ENCODE measurements around the gene KLHL33. TPM values are rescaled to one million over a fixed set of nuclear protein-coding genes. Genes with fewer than 3 reads are reported as not detected.

The KLHL33 gene
- total and polyA plus RNA-seq, 10 of the 15 experiments (the other 5 are each of a cell fraction or from before 2014, with no cell fraction given) = 0.01 to 0.16 (median 0.04) TPM; not detected in 5

DNA sequence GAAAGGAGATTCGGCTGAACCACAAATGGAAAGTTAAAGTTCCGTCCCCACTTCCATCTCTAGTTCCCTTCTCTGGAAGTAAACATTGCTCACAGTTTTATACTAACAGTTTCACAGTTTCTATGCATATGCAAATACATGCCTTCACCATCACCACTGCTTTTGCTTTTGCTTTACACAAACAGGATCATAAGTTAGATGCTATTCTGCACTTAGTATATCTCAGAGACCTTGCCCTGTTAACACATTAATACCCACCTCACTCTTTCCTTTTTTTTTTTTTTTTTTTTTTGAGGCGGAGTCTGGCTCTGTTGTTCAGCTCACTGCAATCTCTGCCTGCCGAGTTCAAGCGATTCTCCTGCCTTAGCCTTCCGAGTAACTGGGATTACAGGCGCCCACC lies 23.6 kb downstream of the KLHL33 start:
- FAIRE-seq (peak; percentile 78), ATAC-seq (peak; percentile 68), DNase-seq (ENCODE audit: low read depth, low spot score) (peak; percentile 39)
- intact Hi-C loops (cut with micrococcal nuclease; ENCODE audit: unreplicated experiment) = loop anchor here (2.0 to 5.0 kb wide), 3 partner anchors 42 to 270 kb away; partner anchors contain the start of genes APEX1, OSGEP, PARP2 and RNASE4
- peaks cover 0 to 8% of the 10 kb centered on the region in 2 experiments; a peak in 2 of 4 replicates for H3K36me3 ChIP-seq (ENCODE audit: control insufficient read depth in 2 of 2, insufficient read depth in 2 of 2, low read length in 1 of 2)
- peaks cover 4% of the 10 kb centered on the region for H3K4me1 ChIP-seq (ENCODE audit: control insufficient read depth, insufficient read depth, low read length)
- in situ Hi-C loops (cut with MboI) = loop anchor here (5.0 kb wide), 1 partner anchor 200 kb away; no protein-coding TSS in a partner anchor
- H3K9ac ChIP-seq (ENCODE audit: control insufficient read depth, insufficient read depth, low read length) = peak overlapping the region; percentile 91
- H3K4me3 ChIP-seq = peak overlapping the region; percentile 99
- no peaks in the 10 kb centered on the region for H3K27me3 ChIP-seq (replicated peaks in 1 of 2; ENCODE audit: control insufficient read depth in 2 of 2, insufficient read depth in 2 of 2, low read length in 1 of 2)
- POLR2A ChIA-PET = interaction anchor here (0.6 to 3.7 kb wide), 7 partner anchors 8 to 84 kb away, joined by 3 to 29 read pairs (median 4); partner anchors contain the start of genes APEX1, OSGEP and PARP2
- no peaks in the 10 kb centered on the region; the same call in 1 of the 2 replicates for H4K20me1 ChIP-seq (ENCODE audit: control insufficient read depth, insufficient read depth)
- H3K9me3 ChIP-seq (replicated peaks; ENCODE audit: control insufficient read depth, insufficient read depth, low read length) = no peaks in the 10 kb centered on the region
- H3K79me2 ChIP-seq (ENCODE audit: control insufficient read depth, insufficient read depth, low read length) = peaks cover 11% of the 10 kb centered on the region
- peak overlapping the region; percentile 78 for H3K4me2 ChIP-seq (ENCODE audit: control insufficient read depth, insufficient read depth)
- BruUV-seq (replicated peaks) = no TSS peak
- WGBS (ENCODE audit: insufficient coverage, insufficient replicate concordance, low lambda C conversion rate, missing lambda C conversion rate) = 2% methylated on average over 6 of the region's 7 CpGs
- CTCF ChIA-PET = interaction anchor here (3.8 to 4.4 kb wide), 3 partner anchors 42 to 197 kb away, joined by 48 to 91 read pairs (median 86); partner anchors contain the start of genes APEX1 and OSGEP
- RAD21 ChIA-PET (ENCODE audit: unreplicated experiment) = interaction anchor here (0.7 to 6.5 kb wide), 6 partner anchors 12 to 84 kb away, joined by 3 to 78 read pairs (median 7); partner anchors contain the start of genes APEX1, OSGEP, PARP2 and PIP4P1
- TF ChIP-seq ZNF384 (IDR thresholded peaks at IDR 0.05; ENCODE audit: borderline replicate concordance, low read depth, low read length) (peak; percentile 72), POU2F2 (IDR thresholded peaks at IDR 0.05; ENCODE audit: borderline replicate concordance, low read depth, low read length) (peak; percentile 100), IKZF2 (IDR thresholded peaks at IDR 0.05) (0 out of 4 replicates have a peak, but pooled peaks of 1 of the 2 experiments have one; percentile 17), BMI1 (IDR thresholded peaks at IDR 0.05; ENCODE audit: borderline replicate concordance) (no peak), ESRRA (IDR thresholded peaks at IDR 0.05; ENCODE audit: low read length) (no peak)
- SMC1A ChIA-PET (ENCODE audit: uncharacterized antibody, unreplicated experiment) = interaction anchor here (1.0 to 3.8 kb wide), 3 partner anchors 27 to 199 kb away, joined by 3 to 56 read pairs (median 4); no protein-coding TSS in a partner anchor
- H2AFZ ChIP-seq (ENCODE audit: control insufficient read depth, low read depth, low read length) = no peak overlapping the region
- peak overlapping the region; percentile 94; the same call in 1 of the 2 replicates for H3K27ac ChIP-seq (ENCODE audit: control insufficient read depth, insufficient read depth)

GRCh38 chr14:20409226-20409625 lies 26.7 kb downstream of the KLHL33 start:
- SMC1A ChIA-PET (ENCODE audit: uncharacterized antibody, unreplicated experiment) = no interaction called here
- peaks cover 11% of the 10 kb centered on the region for H3K79me2 ChIP-seq (ENCODE audit: control insufficient read depth, insufficient read depth, low read length)
- DNase-seq (ENCODE audit: low read depth, low spot score) (no peak), FAIRE-seq (no peak), ATAC-seq (no peak)
- in situ Hi-C loops (cut with MboI) (no loop called here), intact Hi-C loops (cut with micrococcal nuclease; ENCODE audit: unreplicated experiment) (no loop called here)
- no peaks in the 10 kb centered on the region for H3K27me3 ChIP-seq (replicated peaks in 1 of 2; ENCODE audit: control insufficient read depth in 2 of 2, insufficient read depth in 2 of 2, low read length in 1 of 2)
- H3K4me2 ChIP-seq (ENCODE audit: control insufficient read depth, insufficient read depth) = no peak overlapping the region
- H3K36me3 ChIP-seq (ENCODE audit: control insufficient read depth in 2 of 2, insufficient read depth in 2 of 2, low read length in 1 of 2) = peaks cover 6 to 19% of the 10 kb centered on the region in 2 experiments
- H3K9me3 ChIP-seq (replicated peaks; ENCODE audit: control insufficient read depth, insufficient read depth, low read length) = no peaks in the 10 kb centered on the region
- H3K27ac ChIP-seq (ENCODE audit: control insufficient read depth, insufficient read depth) = no peak overlapping the region
- H3K9ac ChIP-seq (ENCODE audit: control insufficient read depth, insufficient read depth, low read length) = no peak overlapping the region
- H3K4me3 ChIP-seq = no peak overlapping the region
- H3K4me1 ChIP-seq (ENCODE audit: control insufficient read depth, insufficient read depth, low read length) = no peaks in the 10 kb centered on the region
- POLR2A ChIA-PET = no interaction called here
- RAD21 ChIA-PET (ENCODE audit: unreplicated experiment) = interaction anchor here (1.5 kb wide), 1 partner anchor 81 kb away, joined by 5 read pairs; no protein-coding TSS in a partner anchor
- no peaks in the 10 kb centered on the region; the same call in 1 of the 2 replicates for H4K20me1 ChIP-seq (ENCODE audit: control insufficient read depth, insufficient read depth)
- CTCF ChIA-PET = no interaction called here
- 40% methylated on average over 2 of the region's 2 CpGs for WGBS (ENCODE audit: insufficient coverage, insufficient replicate concordance, low lambda C conversion rate, missing lambda C conversion rate)
- BruUV-seq (replicated peaks) = no TSS peak
- H2AFZ ChIP-seq (ENCODE audit: control insufficient read depth, low read depth, low read length) = no peak overlapping the region
- TF ChIP-seq NFIC (IDR thresholded peaks at IDR 0.05; ENCODE audit: low read depth, low read length) = no peak
- no peak for TF ChIP-seq YBX1 (IDR thresholded peaks at IDR 0.05)
- TF ChIP-seq, protein P1, sequence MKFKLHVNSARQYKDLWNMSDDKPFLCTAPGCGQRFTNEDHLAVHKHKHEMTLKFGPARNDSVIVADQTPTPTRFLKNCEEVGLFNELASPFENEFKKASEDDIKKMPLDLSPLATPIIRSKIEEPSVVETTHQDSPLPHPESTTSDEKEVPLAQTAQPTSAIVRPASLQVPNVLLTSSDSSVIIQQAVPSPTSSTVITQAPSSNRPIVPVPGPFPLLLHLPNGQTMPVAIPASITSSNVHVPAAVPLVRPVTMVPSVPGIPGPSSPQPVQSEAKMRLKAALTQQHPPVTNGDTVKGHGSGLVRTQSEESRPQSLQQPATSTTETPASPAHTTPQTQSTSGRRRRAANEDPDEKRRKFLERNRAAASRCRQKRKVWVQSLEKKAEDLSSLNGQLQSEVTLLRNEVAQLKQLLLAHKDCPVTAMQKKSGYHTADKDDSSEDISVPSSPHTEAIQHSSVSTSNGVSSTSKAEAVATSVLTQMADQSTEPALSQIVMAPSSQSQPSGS (IDR thresholded peaks at IDR 0.05; ENCODE audit: low read length) = no peak
- no peak for TF ChIP-seq POLR2AphosphoS2 (IDR thresholded peaks at IDR 0.05; ENCODE audit: low read depth, low read length)
- no peak for TF ChIP-seq CBFB (IDR thresholded peaks at IDR 0.05; ENCODE audit: low read depth)
- TF ChIP-seq POU2F2 (IDR thresholded peaks at IDR 0.05; ENCODE audit: borderline replicate concordance, low read depth, low read length) = no peak
- no peak for TF ChIP-seq TCF3 (IDR thresholded peaks at IDR 0.05; ENCODE audit: borderline replicate concordance, insufficient read depth, low read depth, low read length)
- TF ChIP-seq ETV6 (conservative IDR thresholded peaks at IDR 0.05 in 1 of 2, IDR thresholded peaks at IDR 0.05 in 1 of 2; ENCODE audit: borderline replicate concordance in 1 of 2, low read depth in 1 of 2) = no peak
- TF ChIP-seq KDM1A (IDR thresholded peaks at IDR 0.05; ENCODE audit: borderline replicate concordance) = no peak
- no peak for TF ChIP-seq LARP7 (IDR thresholded peaks at IDR 0.05)
- no peak for TF ChIP-seq CBX5 (IDR thresholded peaks at IDR 0.05; ENCODE audit: low read depth)
- TF ChIP-seq KAT2A (conservative IDR thresholded peaks at IDR 0.05; ENCODE audit: control insufficient read depth, low read depth, low read length) = no peak

All from GM12878 (cell line).